CD4-positive, alpha-beta memory T cell (primary cell): Measurements from ENCODE around the gene PLAU. TPM values are rescaled to one million over a fixed set of nuclear protein-coding genes. Genes with fewer than 3 reads are reported as not detected.

Experiments used
- CTCF ChIA-PET: fragments of 350-600 bp; sonication (Branson Sonifier 250); formaldehyde crosslinking; loops from one replicate; lab custom pipeline; 2021; ENCODE audit warnings: inconsistent platforms; ENCODE audit not compliant: partially characterized antibody; lab: Charles Lee
- POLR2A ChIA-PET: fragments of 350-600 bp; sonication (Branson Sonifier 250); formaldehyde crosslinking; loops from one replicate; lab custom pipeline; 2021; ENCODE audit not compliant: partially characterized antibody; lab: Charles Lee
- DNase-seq, 5 donors: peaks; one replicate each; pipeline versions ENCODE4 v3.0.0 to v3.0.0-alpha.2; 2020 to 2022; ENCODE audit warnings: mixed read lengths in 1 of 5
- H3K27ac ChIP-seq: one replicate; pipeline ENCODE4 v1.7.0; 2013; ENCODE audit warnings: low read depth, low read length
- H3K27me3 ChIP-seq: 2 replicates; pipeline ENCODE4 v1.7.0; 2013; ENCODE audit warnings: mild to moderate bottlenecking, low read length, moderate library complexity; ENCODE audit not compliant: insufficient read depth
- H3K36me3 ChIP-seq: 2 replicates; pipeline ENCODE4 v1.7.0; 2013; ENCODE audit warnings: mild to moderate bottlenecking, low read length, moderate library complexity; ENCODE audit not compliant: insufficient read depth
- H3K4me1 ChIP-seq: 2 replicates; pipeline ENCODE4 v1.7.0; 2013; ENCODE audit warnings: mild to moderate bottlenecking, low read length, moderate library complexity; ENCODE audit not compliant: insufficient read depth
- H3K4me3 ChIP-seq, 2 donors: one replicate each; pipeline ENCODE4 v1.7.0; 2013; ENCODE audit warnings: low read length in 2 of 2, mild to moderate bottlenecking in 1 of 2
- H3K9me3 ChIP-seq, 2 donors: one replicate each; pipeline ENCODE4 v1.7.0; 2013; ENCODE audit warnings: low read length in 2 of 2, control low read depth in 1 of 2; ENCODE audit not compliant: control insufficient read depth in 1 of 2
- H3K27ac Mint-ChIP-seq, 7 donors: one replicate each; pipeline ENCODE4 v1.8.0; 2020 to 2021; ENCODE audit warnings: mixed read lengths in 7 of 7, mild to moderate bottlenecking in 6 of 7, inconsistent platforms in 3 of 7, moderate library complexity in 3 of 7
- H3K27me3 Mint-ChIP-seq, 2 donors: one replicate each; pipeline ENCODE4 v1.8.0; 2020 to 2021; ENCODE audit warnings: mixed read lengths in 2 of 2
- H3K36me3 Mint-ChIP-seq, 2 donors: one replicate each; pipeline ENCODE4 v1.8.0; 2020 to 2021; ENCODE audit warnings: mixed read lengths in 2 of 2, inconsistent platforms in 1 of 2, mild to moderate bottlenecking in 1 of 2
- H3K4me1 Mint-ChIP-seq, 4 donors: one replicate each; pipeline ENCODE4 v1.8.0; 2020 to 2021; ENCODE audit warnings: mixed read lengths in 4 of 4, mild to moderate bottlenecking in 1 of 4
- H3K4me3 Mint-ChIP-seq, 8 donors: one replicate each; pipeline ENCODE4 v1.8.0; 2020 to 2021; ENCODE audit warnings: mixed read lengths in 8 of 8, mild to moderate bottlenecking in 7 of 8, moderate library complexity in 6 of 8, inconsistent platforms in 3 of 8
- H3K9me3 Mint-ChIP-seq, 8 donors: one replicate each; pipeline ENCODE4 v1.8.0; 2020 to 2021; ENCODE audit warnings: mixed read lengths in 8 of 8, mild to moderate bottlenecking in 5 of 8, inconsistent platforms in 3 of 8, moderate library complexity in 1 of 8
- intact Hi-C: fragments of 100-400 bp; cut with micrococcal nuclease; formaldehyde crosslinking; loops from one replicate; pipeline ENCODE4 v1.15.1; 2023
- polyA plus RNA-seq, 2 donors: library from polyadenylated mRNA; unstranded; fragments of 300-500 nt; fragmentation: Illumina TruSeq; gene quantifications; one replicate each; pipeline ENCODE4 v1.2.3, GENCODE V29; 2021
- total RNA-seq, 2 experiments: library from RNA; stranded (reverse); gene quantifications; one replicate each; pipeline ENCODE4 v1.2.3, GENCODE V29; 2021

Gene PLAU
- total and polyA plus RNA-seq, 4 experiments from 2014 or later, result 0.64 to 0.91 TPM; not detected in 2

- Mint-ChIP-seq H3K9me3 (no peaks in the 10 kb centered on the region), H3K27ac (peak overlapping the region; percentile 79 to 92 (median 89)), H3K4me3 (peak overlapping the region; percentile 83 to 90 (median 88)), H3K27me3 (no peaks in the 10 kb centered on the region), H3K36me3 (peaks cover 20 to 58% of the 10 kb centered on the region in 2 donors), H3K4me1 (peaks cover 49 to 84% (median 73%) of the 10 kb centered on the region in 4 donors)
- Histone ChIP-seq H3K9me3 (no peaks in the 10 kb centered on the region), H3K36me3 (peaks cover 23% of the 10 kb centered on the region), H3K4me1 (peaks cover 80% of the 10 kb centered on the region), H3K27ac (no peak overlapping the region), H3K4me3 (no peak overlapping the region), H3K27me3 (no peaks in the 10 kb centered on the region)
- ChIA-PET POLR2A (interaction anchor here (0.8 to 1.5 kb wide), 2 partner anchors 8 to 50 kb away, joined by 4 read pairs; no protein-coding TSS in a partner anchor), CTCF (interaction anchor here (0.6 to 1.4 kb wide), 4 partner anchors 8 to 69 kb away, joined by 3 to 4 read pairs (median 4); no protein-coding TSS in a partner anchor)
- DNase-seq, result no peak
- intact Hi-C loops, result no loop called here
Measured at GRCh38 chr10:73871295-73872189, 39.4 kb upstream of the PLAU start.

GRCh38 chr10:73872190-73872710 is 38.7 kb upstream of the PLAU start:
- Histone ChIP-seq H3K27ac (no peak overlapping the region), H3K4me1 (peaks cover 74% of the 10 kb centered on the region), H3K36me3 (peaks cover 23% of the 10 kb centered on the region), H3K27me3 (no peaks in the 10 kb centered on the region), H3K4me3 (no peak overlapping the region), H3K9me3 (no peaks in the 10 kb centered on the region)
- ChIA-PET CTCF (interaction anchor here (0.6 to 1.4 kb wide), 4 partner anchors 8 to 68 kb away, joined by 3 to 4 read pairs (median 4); no protein-coding TSS in a partner anchor), POLR2A (interaction anchor here (0.8 to 1.5 kb wide), 2 partner anchors 9 to 51 kb away, joined by 4 read pairs; no protein-coding TSS in a partner anchor)
- intact Hi-C loops, result no loop called here
- no peaks in the 10 kb centered on the region for H3K9me3 Mint-ChIP-seq
- peaks cover 20 to 55% of the 10 kb centered on the region in 2 donors for H3K36me3 Mint-ChIP-seq
- peak overlapping the region; percentile 52 to 93 (median 87) for H3K27ac Mint-ChIP-seq
- DNase-seq, result no peak
- H3K4me1 Mint-ChIP-seq, result peaks cover 46 to 84% (median 71%) of the 10 kb centered on the region in 4 donors
- H3K4me3 Mint-ChIP-seq, result peak overlapping the region; percentile 83 to 90 (median 88)
- H3K27me3 Mint-ChIP-seq, result no peaks in the 10 kb centered on the region

GRCh38 chr10:73873142-73873837 is 37.6 kb upstream of the PLAU start:
- Mint-ChIP-seq H3K27ac (peak overlapping the region; percentile 70 to 93 (median 87)), H3K4me3 (peak overlapping the region; percentile 83 to 90 (median 88)), H3K27me3 (no peaks in the 10 kb centered on the region), H3K36me3 (peaks cover 20 to 48% of the 10 kb centered on the region in 2 donors), H3K4me1 (peaks cover 43 to 83% (median 61%) of the 10 kb centered on the region in 4 donors), H3K9me3 (no peaks in the 10 kb centered on the region)
- peak overlapping the region; percentile 42 for H3K27ac ChIP-seq
- H3K27me3 ChIP-seq, result no peaks in the 10 kb centered on the region
- ChIA-PET CTCF (interaction anchor here (18.8 kb wide), 1 partner anchor 25 kb away, joined by 612 read pairs; no protein-coding TSS in a partner anchor), POLR2A (interaction anchor here (1.4 to 7.2 kb wide), 9 partner anchors 9 to 130 kb away, joined by 4 to 59 read pairs (median 18); a partner anchor contains a TSS)
- H3K4me3 ChIP-seq, result peak overlapping the region in 1 of 2 donors; percentile 49
- peaks cover 64% of the 10 kb centered on the region for H3K4me1 ChIP-seq
- no peaks in the 10 kb centered on the region for H3K9me3 ChIP-seq
- intact Hi-C loops, result no loop called here
- peaks cover 14% of the 10 kb centered on the region for H3K36me3 ChIP-seq
- DNase-seq, result no peak

GRCh38 chr10:73873838-73874215 is 37.1 kb upstream of the PLAU start:
- intact Hi-C loops, result loop anchor here (1.0 to 2.0 kb wide), 2 partner anchors 9 to 15 kb away; no protein-coding TSS in a partner anchor
- no peaks in the 10 kb centered on the region for H3K9me3 Mint-ChIP-seq
- no peaks in the 10 kb centered on the region for H3K9me3 ChIP-seq
- no peaks in the 10 kb centered on the region for H3K27me3 ChIP-seq
- peak overlapping the region in 1 of 2 donors; percentile 49 for H3K4me3 ChIP-seq
- H3K27ac Mint-ChIP-seq, result peak overlapping the region in 1 of 7 donors; percentile 87
- DNase-seq, result peak in 3 of 5 donors; percentile 11 to 57 (median 13)
- H3K27me3 Mint-ChIP-seq, result no peaks in the 10 kb centered on the region
- peak overlapping the region; percentile 36 for H3K27ac ChIP-seq
- H3K36me3 Mint-ChIP-seq, result peaks cover 20 to 44% of the 10 kb centered on the region in 2 donors
- peaks cover 13% of the 10 kb centered on the region for H3K36me3 ChIP-seq
- H3K4me1 Mint-ChIP-seq, result peaks cover 40 to 79% (median 57%) of the 10 kb centered on the region in 4 donors
- peak overlapping the region in 3 of 8 donors; percentile 49 to 90 (median 58) for H3K4me3 Mint-ChIP-seq
- CTCF ChIA-PET, result interaction anchor here (1.0 to 18.8 kb wide), 3 partner anchors 12 to 25 kb away, joined by 3 to 612 read pairs (median 3); no protein-coding TSS in a partner anchor
- H3K4me1 ChIP-seq, result peaks cover 60% of the 10 kb centered on the region
- POLR2A ChIA-PET, result interaction anchor here (1.0 to 7.2 kb wide), 11 partner anchors 9 to 1658 kb away, joined by 3 to 59 read pairs (median 14); partner anchors contain the start of genes ANAPC16 and ASCC1

- Histone ChIP-seq H3K9me3 (no peaks in the 10 kb centered on the region), H3K4me1 (peaks cover 65% of the 10 kb centered on the region), H3K27ac (peak within 1 kb of the TSS; percentile 78), H3K27me3 (no peaks in the 10 kb centered on the region), H3K4me3 (peak within 1 kb of the TSS; percentile 61 to 72), H3K36me3 (peaks cover 13% of the 10 kb centered on the region)
- intact Hi-C loops, result loop anchor here (1.0 to 2.0 kb wide), 4 partner anchors 9 to 63 kb away; partner anchors contain the start of gene NDST2
- Mint-ChIP-seq H3K9me3 (no peaks in the 10 kb centered on the region), H3K36me3 (peaks cover 20 to 38% of the 10 kb centered on the region in 2 donors), H3K27me3 (no peaks in the 10 kb centered on the region), H3K27ac (peak within 1 kb of the TSS; percentile 87 to 99 (median 96)), H3K4me3 (peak within 1 kb of the TSS; percentile 86 to 97 (median 94)), H3K4me1 (peaks cover 43 to 79% (median 58%) of the 10 kb centered on the region in 4 donors)
- ChIA-PET CTCF (interaction anchor here (0.8 to 20.2 kb wide), 8 partner anchors 10 to 62 kb away, joined by 3 to 726 read pairs (median 5); no protein-coding TSS in a partner anchor), POLR2A (interaction anchor here (0.6 to 7.2 kb wide), 21 partner anchors 10 to 1659 kb away, joined by 3 to 59 read pairs (median 6); partner anchors contain the start of genes ANAPC16, ASCC1, CHCHD1 and PPP3CB)
- DNase-seq, result peak; percentile 83 to 87 (median 86)
Measured at GRCh38 chr10:73874267-73875138, 36.4 kb upstream of the PLAU start, which contains the start of gene CAMK2G. TSS of gene CAMK2G (minus strand) at chr10:73874555. CDS start at chr10:73874461, 94 bp downstream.
